KMS-11 (cell line): ENCODE data around the gene UBL7.

Experiments
- H2AFZ ChIP-seq: fragments of 200-600 bp; sonication (generic); 2 replicates; pipeline ENCODE4 v1.6.1; 2016; ENCODE audit warnings: antibody characterized with exemption, mixed run types, low read depth
- H3K27ac ChIP-seq: fragments of 200-600 bp; sonication (generic); 2 replicates; pipeline ENCODE4 v1.6.1; 2016; ENCODE audit warnings: mild to moderate bottlenecking, mixed run types
- H3K27me3 ChIP-seq: fragments of 200-600 bp; sonication (generic); 2 replicates; pipeline ENCODE4 v1.6.1; 2017; ENCODE audit warnings: mild to moderate bottlenecking, low read depth, mixed run types, moderate library complexity; ENCODE audit not compliant: insufficient read depth
- H3K36me3 ChIP-seq: fragments of 200-600 bp; sonication (generic); 2 replicates; pipeline ENCODE4 v1.6.1; 2017; ENCODE audit warnings: mild to moderate bottlenecking, mixed run types; ENCODE audit not compliant: insufficient read depth
- H3K4me1 ChIP-seq: fragments of 200-600 bp; sonication (generic); 2 replicates; pipeline ENCODE4 v1.6.1; 2016; ENCODE audit warnings: mild to moderate bottlenecking, low read depth, mixed run types; ENCODE audit not compliant: poor library complexity, severe bottlenecking
- H3K4me2 ChIP-seq: fragments of 200-600 bp; sonication (generic); 2 replicates; pipeline ENCODE4 v1.7.0; 2016; ENCODE audit warnings: mild to moderate bottlenecking, mixed run types
- H3K4me3 ChIP-seq: fragments of 200-600 bp; sonication (generic); IDR thresholded peaks from 2 replicates; pipeline ENCODE4 v1.6.1; 2017; ENCODE audit warnings: low read depth, low read length, mixed read lengths; ENCODE audit not compliant: insufficient read depth
- H3K79me2 ChIP-seq: fragments of 200-600 bp; sonication (generic); 2 replicates; pipeline ENCODE4 v1.6.1; 2016; ENCODE audit warnings: low read depth, mixed run types; ENCODE audit not compliant: insufficient read depth
- H3K9ac ChIP-seq: fragments of 200-600 bp; sonication (generic); 2 replicates; pipeline ENCODE4 v1.6.1; 2016; ENCODE audit warnings: mild to moderate bottlenecking, mixed run types
- H4K20me1 ChIP-seq: fragments of 200-600 bp; sonication (generic); 2 replicates; pipeline ENCODE4 v1.6.1; 2016; ENCODE audit warnings: mild to moderate bottlenecking, mixed run types; ENCODE audit not compliant: insufficient read depth
- CTCF ChIP-seq: fragments of 200-600 bp; sonication (generic); conservative IDR thresholded peaks from 2 replicates; pipeline ENCODE4 v1.6.1; 2017; ENCODE audit warnings: low read depth, mild to moderate bottlenecking, antibody characterized with exemption, low read length, moderate library complexity, mixed read lengths

UBL7 gene

GRCh38 chr15:74403588-74403919 is 57.4 kb downstream of the UBL7 start:
- Histone ChIP-seq H3K4me1 (peaks cover 43% of the 10 kb centered on the region), H3K27ac (no peak overlapping the region), H2AFZ (no peak overlapping the region), H3K4me3 (no peak overlapping the region), H3K79me2 (no peaks in the 10 kb centered on the region), H3K9ac (no peak overlapping the region), H3K27me3 (no peaks in the 10 kb centered on the region), H4K20me1 (no peaks in the 10 kb centered on the region), H3K36me3 (no peaks in the 10 kb centered on the region), H3K4me2 (no peak overlapping the region)
- TF ChIP-seq CTCF: no peak

GRCh38 chr15:74402873-74403587 is 57.9 kb downstream of the UBL7 start:
- Histone ChIP-seq H3K4me3 (no peak overlapping the region), H4K20me1 (no peaks in the 10 kb centered on the region), H3K4me1 (peaks cover 47% of the 10 kb centered on the region), H3K36me3 (no peaks in the 10 kb centered on the region), H3K27me3 (no peaks in the 10 kb centered on the region), H3K9ac (no peak overlapping the region), H3K27ac (no peak overlapping the region), H3K4me2 (no peak overlapping the region), H3K79me2 (no peaks in the 10 kb centered on the region), H2AFZ (no peak overlapping the region)
- TF ChIP-seq CTCF: no peak

- peaks cover 53% of the 10 kb centered on the region for H3K4me1 ChIP-seq
- no peak overlapping the region for H3K9ac ChIP-seq
- no peak overlapping the region for H2AFZ ChIP-seq
- no peak overlapping the region for H3K27ac ChIP-seq
- H4K20me1 ChIP-seq: no peaks in the 10 kb centered on the region
- no peaks in the 10 kb centered on the region for H3K36me3 ChIP-seq
- no peaks in the 10 kb centered on the region for H3K79me2 ChIP-seq
- no peak for TF ChIP-seq CTCF
- no peak overlapping the region for H3K4me2 ChIP-seq
- no peaks in the 10 kb centered on the region for H3K27me3 ChIP-seq
- H3K4me3 ChIP-seq: no peak overlapping the region
Measured at GRCh38 chr15:74402337-74402841, 58.6 kb downstream of the UBL7 start.

DNA sequence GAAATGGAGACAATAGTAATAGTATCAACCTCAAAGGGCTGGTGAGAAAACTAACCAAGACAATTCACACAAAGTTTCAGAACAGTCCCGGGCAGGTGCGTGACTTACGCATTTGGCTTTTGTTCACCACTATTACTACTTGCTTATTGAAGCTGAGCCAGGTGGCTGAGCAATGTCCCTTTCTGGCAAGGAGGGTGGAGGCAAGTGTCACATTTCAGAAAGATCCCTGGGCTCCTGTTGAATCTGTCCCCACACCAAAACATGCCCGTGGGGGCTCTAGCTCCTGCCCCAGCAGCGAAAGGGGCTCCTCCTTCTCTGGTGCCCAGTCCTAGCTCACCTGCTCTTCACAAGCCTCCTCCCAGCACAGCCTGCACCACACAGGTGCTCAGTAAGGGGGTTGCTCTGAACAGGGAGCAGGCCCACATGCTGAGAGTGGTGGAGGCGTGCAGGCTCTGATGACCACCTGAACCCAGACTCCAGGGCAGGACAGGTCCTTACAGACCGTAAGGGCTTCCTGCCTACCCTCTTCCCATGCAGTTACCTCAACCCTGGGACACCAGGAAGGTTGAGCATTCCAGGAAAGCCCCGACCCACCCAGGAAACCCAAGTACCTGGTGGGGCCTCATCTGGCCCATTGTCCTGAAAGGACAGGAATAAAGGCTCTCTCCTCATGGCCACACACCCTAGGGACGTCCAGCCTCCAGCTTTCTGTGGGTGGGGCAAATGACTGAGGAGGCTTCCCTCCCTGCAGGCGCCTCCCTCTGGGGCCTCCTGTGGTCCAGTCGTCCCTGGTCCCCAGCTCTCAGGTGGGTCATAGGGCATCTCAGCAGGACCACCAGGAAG is 59.8 kb downstream of the UBL7 start:
- no peaks in the 10 kb centered on the region for H3K36me3 ChIP-seq
- H3K79me2 ChIP-seq: no peaks in the 10 kb centered on the region
- H3K9ac ChIP-seq: no peak overlapping the region; the same call in 1 of the 2 replicates
- H3K27ac ChIP-seq: peak overlapping the region; percentile 34; the same call in 1 of the 2 replicates
- H3K4me3 ChIP-seq: no peak overlapping the region
- peak overlapping the region; percentile 95 for H3K4me2 ChIP-seq
- H4K20me1 ChIP-seq: no peaks in the 10 kb centered on the region
- no peak for TF ChIP-seq CTCF
- no peaks in the 10 kb centered on the region for H3K27me3 ChIP-seq
- H3K4me1 ChIP-seq: peaks cover 53% of the 10 kb centered on the region
- peak overlapping the region; percentile 5; the same call in 1 of the 2 replicates for H2AFZ ChIP-seq
